ENCODE data around the gene THAP4.

Gene THAP4

DNA sequence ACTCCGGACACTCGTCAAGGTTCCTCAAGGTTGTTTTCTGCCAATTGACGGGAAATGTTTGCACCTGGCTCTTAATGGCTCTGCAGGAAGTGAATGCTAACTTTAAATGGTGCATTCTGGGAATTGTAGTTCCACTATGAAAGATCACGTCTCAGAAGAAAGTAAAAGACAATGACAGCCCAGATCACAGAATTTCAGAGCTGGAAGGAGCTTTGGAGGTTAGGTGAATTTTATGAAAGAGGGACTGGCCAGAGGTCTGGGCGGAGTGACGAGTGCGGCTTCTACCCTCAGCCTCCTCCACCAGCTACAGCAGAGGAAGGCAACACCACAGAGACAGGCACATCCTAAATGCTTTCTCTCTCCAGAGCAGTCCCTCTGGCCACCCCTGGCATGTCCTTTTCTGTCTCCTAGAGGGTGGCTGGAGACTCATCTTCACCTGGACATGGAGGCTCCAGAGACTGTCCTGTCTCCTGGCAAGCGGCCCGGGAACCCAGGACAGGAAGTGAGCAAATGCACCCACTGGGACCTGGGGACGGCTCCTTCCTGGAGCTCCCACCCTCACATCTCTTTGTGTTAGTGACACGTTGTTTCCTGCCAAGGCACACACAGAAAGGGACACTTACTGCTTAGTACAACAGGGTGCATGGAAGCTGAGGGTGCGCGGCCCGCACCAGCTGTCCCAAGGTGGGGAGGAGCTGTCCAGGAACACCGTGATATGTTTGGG is 19.4 kb downstream of the THAP4 start:
- TF ChIP-seq, protein P1, sequence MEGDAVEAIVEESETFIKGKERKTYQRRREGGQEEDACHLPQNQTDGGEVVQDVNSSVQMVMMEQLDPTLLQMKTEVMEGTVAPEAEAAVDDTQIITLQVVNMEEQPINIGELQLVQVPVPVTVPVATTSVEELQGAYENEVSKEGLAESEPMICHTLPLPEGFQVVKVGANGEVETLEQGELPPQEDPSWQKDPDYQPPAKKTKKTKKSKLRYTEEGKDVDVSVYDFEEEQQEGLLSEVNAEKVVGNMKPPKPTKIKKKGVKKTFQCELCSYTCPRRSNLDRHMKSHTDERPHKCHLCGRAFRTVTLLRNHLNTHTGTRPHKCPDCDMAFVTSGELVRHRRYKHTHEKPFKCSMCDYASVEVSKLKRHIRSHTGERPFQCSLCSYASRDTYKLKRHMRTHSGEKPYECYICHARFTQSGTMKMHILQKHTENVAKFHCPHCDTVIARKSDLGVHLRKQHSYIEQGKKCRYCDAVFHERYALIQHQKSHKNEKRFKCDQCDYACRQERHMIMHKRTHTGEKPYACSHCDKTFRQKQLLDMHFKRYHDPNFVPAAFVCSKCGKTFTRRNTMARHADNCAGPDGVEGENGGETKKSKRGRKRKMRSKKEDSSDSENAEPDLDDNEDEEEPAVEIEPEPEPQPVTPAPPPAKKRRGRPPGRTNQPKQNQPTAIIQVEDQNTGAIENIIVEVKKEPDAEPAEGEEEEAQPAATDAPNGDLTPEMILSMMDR (IDR thresholded peaks at IDR 0.05; ENCODE audit: insufficient read depth, low read length): no peak
- TF ChIP-seq GABPA (IDR thresholded peaks at IDR 0.05; ENCODE audit: low read depth) (peak; percentile 32; the same call in 1 of the 2 replicates), SPI1 (IDR thresholded peaks at IDR 0.05; ENCODE audit: borderline replicate concordance, low read depth) (no peak), POLR2AphosphoS5 (IDR thresholded peaks at IDR 0.05; ENCODE audit: low read depth) (no peak)
- TF ChIP-seq, protein P2, sequence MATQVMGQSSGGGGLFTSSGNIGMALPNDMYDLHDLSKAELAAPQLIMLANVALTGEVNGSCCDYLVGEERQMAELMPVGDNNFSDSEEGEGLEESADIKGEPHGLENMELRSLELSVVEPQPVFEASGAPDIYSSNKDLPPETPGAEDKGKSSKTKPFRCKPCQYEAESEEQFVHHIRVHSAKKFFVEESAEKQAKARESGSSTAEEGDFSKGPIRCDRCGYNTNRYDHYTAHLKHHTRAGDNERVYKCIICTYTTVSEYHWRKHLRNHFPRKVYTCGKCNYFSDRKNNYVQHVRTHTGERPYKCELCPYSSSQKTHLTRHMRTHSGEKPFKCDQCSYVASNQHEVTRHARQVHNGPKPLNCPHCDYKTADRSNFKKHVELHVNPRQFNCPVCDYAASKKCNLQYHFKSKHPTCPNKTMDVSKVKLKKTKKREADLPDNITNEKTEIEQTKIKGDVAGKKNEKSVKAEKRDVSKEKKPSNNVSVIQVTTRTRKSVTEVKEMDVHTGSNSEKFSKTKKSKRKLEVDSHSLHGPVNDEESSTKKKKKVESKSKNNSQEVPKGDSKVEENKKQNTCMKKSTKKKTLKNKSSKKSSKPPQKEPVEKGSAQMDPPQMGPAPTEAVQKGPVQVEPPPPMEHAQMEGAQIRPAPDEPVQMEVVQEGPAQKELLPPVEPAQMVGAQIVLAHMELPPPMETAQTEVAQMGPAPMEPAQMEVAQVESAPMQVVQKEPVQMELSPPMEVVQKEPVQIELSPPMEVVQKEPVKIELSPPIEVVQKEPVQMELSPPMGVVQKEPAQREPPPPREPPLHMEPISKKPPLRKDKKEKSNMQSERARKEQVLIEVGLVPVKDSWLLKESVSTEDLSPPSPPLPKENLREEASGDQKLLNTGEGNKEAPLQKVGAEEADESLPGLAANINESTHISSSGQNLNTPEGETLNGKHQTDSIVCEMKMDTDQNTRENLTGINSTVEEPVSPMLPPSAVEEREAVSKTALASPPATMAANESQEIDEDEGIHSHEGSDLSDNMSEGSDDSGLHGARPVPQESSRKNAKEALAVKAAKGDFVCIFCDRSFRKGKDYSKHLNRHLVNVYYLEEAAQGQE (IDR thresholded peaks at IDR 0.05; ENCODE audit: insufficient replicate concordance, low read depth): no peak
- H3K4me3 ChIP-seq (replicated peaks; ENCODE audit: insufficient read depth, low read length): no peak overlapping the region
- DNase-seq (ENCODE audit: low read depth in 1 of 2, low spot score in 1 of 2): no peak
- H3K27ac ChIP-seq (replicated peaks): no peak overlapping the region
- no peaks in the 10 kb centered on the region for H3K27me3 ChIP-seq (ENCODE audit: insufficient read depth, poor library complexity, severe bottlenecking)

DNA sequence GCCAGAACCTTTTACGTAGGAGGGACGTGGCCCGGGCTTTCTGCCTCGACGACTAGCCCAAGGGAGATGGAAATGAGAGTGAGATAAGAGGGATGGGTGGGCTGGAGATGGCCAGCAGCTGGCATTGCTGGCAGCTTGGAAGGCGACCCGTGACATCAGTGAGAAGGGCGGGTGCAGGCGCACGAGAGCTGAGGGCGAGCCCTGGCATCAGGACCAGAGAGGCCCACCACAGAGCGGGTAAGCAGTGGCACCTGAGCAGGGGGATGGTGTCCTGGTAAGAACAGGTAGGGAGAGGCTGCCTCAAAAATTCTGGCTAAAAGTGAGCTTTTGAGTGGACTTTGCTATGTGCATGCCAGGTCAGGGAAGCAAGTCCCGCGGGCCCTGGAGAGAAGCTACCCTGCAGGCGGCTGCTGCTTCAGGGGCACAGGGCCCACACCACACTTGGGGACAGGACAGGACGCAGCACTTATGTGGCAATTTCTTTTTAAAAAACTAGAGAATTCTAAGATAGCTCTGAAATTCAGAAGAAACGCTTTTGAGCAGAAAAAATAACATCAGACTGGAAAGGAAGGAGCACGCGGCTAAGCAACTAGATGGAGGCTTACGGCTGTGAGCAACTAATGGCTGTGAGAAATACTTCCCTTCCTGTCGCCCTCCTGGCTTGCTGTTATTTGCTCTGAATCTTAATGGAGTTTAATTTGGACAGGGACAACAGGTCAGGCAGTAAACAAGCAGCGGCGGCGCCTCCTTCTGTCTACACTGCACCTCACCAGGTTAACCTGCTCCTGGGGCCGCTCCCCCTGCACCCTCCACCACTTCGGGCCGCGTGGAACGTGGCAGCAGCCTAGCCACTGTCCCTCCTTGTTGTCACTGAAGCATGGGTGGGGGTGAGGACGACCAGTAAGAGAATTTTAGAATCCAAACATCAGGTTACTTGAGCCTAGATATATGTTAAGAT is 20.5 kb downstream of the THAP4 start:
- no peak for DNase-seq (ENCODE audit: low read depth in 1 of 2, low spot score in 1 of 2)
- Histone ChIP-seq H3K27ac (replicated peaks) (no peak overlapping the region), H3K27me3 (ENCODE audit: insufficient read depth, poor library complexity, severe bottlenecking) (no peaks in the 10 kb centered on the region), H3K4me3 (replicated peaks; ENCODE audit: insufficient read depth, low read length) (no peak overlapping the region)
- TF ChIP-seq, protein P1 (IDR thresholded peaks at IDR 0.05; ENCODE audit: insufficient read depth, low read length): no peak

DNA sequence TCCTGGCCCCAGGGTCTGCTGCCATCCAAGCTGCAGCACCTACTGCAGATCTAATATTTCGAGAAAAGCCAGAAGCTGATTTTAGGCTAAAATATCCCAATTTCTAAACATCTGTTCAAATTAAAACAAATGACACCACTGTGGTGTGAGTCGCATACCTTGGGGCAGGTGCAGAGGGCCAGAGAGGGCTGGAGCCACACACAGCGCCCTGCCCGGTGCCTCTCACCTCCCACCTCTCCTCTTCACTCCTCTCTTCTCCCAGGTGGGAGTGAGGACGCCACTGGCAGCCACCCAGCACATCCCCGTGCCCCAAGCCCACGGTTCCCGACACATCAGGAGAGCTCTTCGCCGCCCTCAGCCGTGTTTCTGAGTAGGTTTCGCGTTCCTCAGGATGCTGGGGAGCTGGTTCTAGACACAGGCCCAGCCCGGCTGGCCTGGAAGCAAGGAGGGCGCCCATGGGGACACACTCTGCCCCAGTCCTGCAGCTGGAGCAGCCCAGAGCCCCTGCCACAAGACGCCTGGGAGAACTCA is 21.4 kb downstream of the THAP4 start:
- no peak for DNase-seq (ENCODE audit: low read depth in 1 of 2, low spot score in 1 of 2)
- Histone ChIP-seq H3K27me3 (ENCODE audit: insufficient read depth, poor library complexity, severe bottlenecking) (no peaks in the 10 kb centered on the region), H3K4me3 (replicated peaks; ENCODE audit: insufficient read depth, low read length) (no peak overlapping the region), H3K27ac (replicated peaks) (no peak overlapping the region)
- TF ChIP-seq SPI1 (IDR thresholded peaks at IDR 0.05; ENCODE audit: borderline replicate concordance, low read depth): no peak
- no peak for TF ChIP-seq POLR2AphosphoS5 (IDR thresholded peaks at IDR 0.05; ENCODE audit: low read depth)
- TF ChIP-seq GABPA (IDR thresholded peaks at IDR 0.05; ENCODE audit: low read depth): no peak
- TF ChIP-seq, protein P2 (IDR thresholded peaks at IDR 0.05; ENCODE audit: insufficient replicate concordance, low read depth): no peak
- TF ChIP-seq, protein P1 (IDR thresholded peaks at IDR 0.05; ENCODE audit: insufficient read depth, low read length): no peak
